ENCODE results near the gene FIGNL1. TPM values are rescaled to one million over a fixed set of nuclear protein-coding genes. Genes with fewer than 3 reads are reported as not detected.

FIGNL1 gene
- total RNA-seq, 1 experiment from 2014 or later, result 27.8 TPM

DNA sequence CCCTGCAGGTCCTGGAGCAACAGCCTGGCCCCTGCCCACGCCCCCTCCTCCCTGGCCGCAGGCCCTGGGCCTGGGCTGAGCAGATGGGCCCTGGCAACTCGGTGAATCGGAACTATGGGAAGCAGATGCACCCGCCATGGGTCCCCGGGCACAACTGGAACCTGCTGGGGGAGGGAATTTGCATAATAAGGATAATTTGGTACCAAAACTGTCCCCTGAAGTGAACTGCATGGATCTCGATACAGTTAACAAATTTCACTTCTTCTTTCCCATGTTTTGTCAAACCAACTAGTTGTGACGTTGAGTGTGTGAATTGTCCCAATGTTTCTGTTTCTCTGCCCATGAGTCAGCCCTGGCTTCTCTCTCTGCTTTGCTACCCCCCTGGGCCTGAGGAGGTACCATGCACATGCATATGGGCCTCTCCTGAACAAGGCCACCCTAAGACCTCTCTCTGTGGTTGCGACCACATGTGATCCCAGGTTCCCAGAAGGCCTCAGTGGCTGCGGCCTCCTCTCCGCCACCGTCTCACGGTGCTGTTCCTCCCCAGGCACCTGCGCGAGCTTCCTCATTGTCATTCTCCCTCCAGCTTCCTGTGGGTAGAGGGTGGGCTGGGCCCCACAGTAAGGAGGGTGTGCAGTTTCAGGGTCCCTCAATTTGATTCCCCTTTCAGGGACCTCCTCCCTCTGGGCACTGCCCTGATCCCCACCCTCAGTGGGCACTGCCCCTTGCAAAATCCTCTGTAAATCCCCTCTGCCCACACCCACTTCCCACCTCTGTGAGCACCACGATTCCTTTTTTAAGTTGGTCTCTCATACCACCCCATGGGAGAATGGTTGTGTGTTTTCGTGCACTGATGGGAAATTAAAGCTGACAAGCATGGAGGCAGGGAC lies 40.0 kb downstream of the FIGNL1 start:
- Histone ChIP-seq H3K9me2 (replicated peaks; ENCODE audit: insufficient read depth, low read length) (no peaks in the 10 kb centered on the region), H3K27ac (ENCODE audit: low read length) (0 out of 2 replicates have a peak overlapping the region, but pooled peaks have one; percentile 37), H3K4me1 (ENCODE audit: low read length) (peaks cover 60% of the 10 kb centered on the region), H3K36me3 (ENCODE audit: insufficient read depth, low read length) (no peaks in the 10 kb centered on the region; the same call in 1 of the 2 replicates), H3K9me3 (ENCODE audit: low read length) (no peaks in the 10 kb centered on the region), H3K27me3 (ENCODE audit: low read length) (no peaks in the 10 kb centered on the region), H3K9ac (ENCODE audit: low read length) (peak overlapping the region; percentile 46), H3K4me2 (ENCODE audit: low read depth, low read length, poor library complexity, severe bottlenecking) (peak overlapping the region; percentile 47), H4K20me1 (ENCODE audit: insufficient read depth, low read depth, low read length) (no peaks in the 10 kb centered on the region), H2AFZ (ENCODE audit: low read length) (no peak overlapping the region), H3K4me3 (ENCODE audit: low read length) (peak overlapping the region; percentile 25; the same call in 1 of the 2 replicates), H3K79me2 (ENCODE audit: low read length) (no peaks in the 10 kb centered on the region)
- peak; percentile 65 for DNase-seq

DNA sequence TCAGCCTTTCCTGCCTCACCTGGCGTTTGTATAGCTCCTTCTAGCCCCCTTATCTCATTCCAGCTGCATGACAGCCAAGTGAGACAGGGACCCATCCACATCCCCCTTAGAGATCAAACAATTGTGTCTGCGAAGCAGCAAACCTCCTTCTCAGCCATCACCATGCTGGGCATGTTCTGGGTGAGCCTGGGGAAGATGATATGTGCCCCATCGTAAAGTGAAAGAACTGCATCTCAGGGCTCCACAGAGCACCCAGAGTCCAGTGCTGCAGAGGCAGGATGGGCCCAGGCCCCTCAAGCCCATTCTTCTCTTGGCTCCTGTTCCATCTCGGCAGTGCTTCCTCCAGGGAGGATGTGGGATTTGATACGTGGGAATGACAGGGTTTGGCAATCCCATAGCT lies 43.2 kb downstream of the FIGNL1 start:
- Histone ChIP-seq H3K4me1 (ENCODE audit: low read length) (peaks cover 49% of the 10 kb centered on the region), H3K9me2 (replicated peaks; ENCODE audit: insufficient read depth, low read length) (no peaks in the 10 kb centered on the region), H3K27me3 (ENCODE audit: low read length) (no peaks in the 10 kb centered on the region), H3K36me3 (ENCODE audit: insufficient read depth, low read length) (peaks cover 18% of the 10 kb centered on the region), H3K9ac (ENCODE audit: low read length) (no peak overlapping the region), H2AFZ (ENCODE audit: low read length) (no peak overlapping the region), H3K9me3 (ENCODE audit: low read length) (no peaks in the 10 kb centered on the region), H3K27ac (ENCODE audit: low read length) (no peak overlapping the region), H3K4me3 (ENCODE audit: low read length) (no peak overlapping the region), H3K4me2 (ENCODE audit: low read depth, low read length, poor library complexity, severe bottlenecking) (no peak overlapping the region), H4K20me1 (ENCODE audit: insufficient read depth, low read depth, low read length) (no peaks in the 10 kb centered on the region), H3K79me2 (ENCODE audit: low read length) (no peaks in the 10 kb centered on the region)
- no peak for DNase-seq

DNA sequence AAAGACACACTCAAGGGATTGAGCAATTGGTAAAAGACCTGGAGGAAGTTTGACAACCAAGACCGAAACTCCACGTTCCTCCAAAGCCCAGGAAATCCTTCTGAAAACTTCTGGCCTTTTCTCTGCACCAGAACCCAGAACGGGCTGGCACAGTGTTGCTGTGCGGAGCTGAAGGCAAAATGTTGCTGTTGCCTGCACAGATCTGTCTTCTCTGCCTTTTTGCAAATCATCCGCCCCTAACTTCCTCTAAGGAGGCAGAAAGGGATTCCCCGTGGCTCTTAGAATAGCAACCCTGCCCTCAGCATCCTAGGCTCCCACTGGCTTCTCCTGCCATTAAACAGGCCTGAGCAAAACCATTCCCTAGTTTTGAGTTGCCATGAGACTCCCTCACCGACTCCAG lies 44.9 kb downstream of the FIGNL1 start:
- no peaks in the 10 kb centered on the region for H4K20me1 ChIP-seq (ENCODE audit: insufficient read depth, low read depth, low read length)
- DNase-seq, result no peak
- H3K9me2 ChIP-seq (replicated peaks; ENCODE audit: insufficient read depth, low read length), result no peaks in the 10 kb centered on the region
- H3K27me3 ChIP-seq (ENCODE audit: low read length), result no peaks in the 10 kb centered on the region
- H3K79me2 ChIP-seq (ENCODE audit: low read length), result no peaks in the 10 kb centered on the region
- no peaks in the 10 kb centered on the region for H3K9me3 ChIP-seq (ENCODE audit: low read length)
- H2AFZ ChIP-seq (ENCODE audit: low read length), result no peak overlapping the region
- no peak overlapping the region for H3K27ac ChIP-seq (ENCODE audit: low read length)
- no peak overlapping the region for H3K9ac ChIP-seq (ENCODE audit: low read length)
- no peak overlapping the region for H3K4me3 ChIP-seq (ENCODE audit: low read length)
- no peak overlapping the region for H3K4me2 ChIP-seq (ENCODE audit: low read depth, low read length, poor library complexity, severe bottlenecking)
- H3K36me3 ChIP-seq (ENCODE audit: insufficient read depth, low read length), result peaks cover 18% of the 10 kb centered on the region
- H3K4me1 ChIP-seq (ENCODE audit: low read length), result peaks cover 31% of the 10 kb centered on the region

DNA sequence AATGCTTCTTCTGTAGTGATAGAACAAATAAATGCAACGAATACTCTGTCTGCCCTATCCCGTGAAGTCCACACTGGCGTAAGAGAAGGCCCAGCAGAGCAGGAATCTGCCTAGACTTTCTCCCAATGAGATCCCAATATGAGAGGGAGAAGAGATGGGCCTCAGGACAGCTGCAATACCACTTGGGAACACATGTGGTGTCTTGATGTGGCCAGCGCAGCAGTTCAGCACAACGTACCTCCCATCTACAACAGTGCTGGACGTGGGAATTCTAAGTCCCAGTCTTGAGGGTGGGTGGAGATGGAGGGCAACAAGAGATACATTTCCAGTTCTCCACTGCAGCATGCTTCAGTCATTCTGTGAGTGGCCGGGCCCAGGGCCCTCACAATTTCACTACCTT lies 45.8 kb downstream of the FIGNL1 start:
- Histone ChIP-seq H3K4me3 (ENCODE audit: low read length) (no peak overlapping the region), H3K36me3 (ENCODE audit: insufficient read depth, low read length) (peaks cover 18% of the 10 kb centered on the region), H3K4me1 (ENCODE audit: low read length) (peaks cover 23% of the 10 kb centered on the region), H3K4me2 (ENCODE audit: low read depth, low read length, poor library complexity, severe bottlenecking) (no peak overlapping the region), H3K27ac (ENCODE audit: low read length) (no peak overlapping the region), H3K9ac (ENCODE audit: low read length) (no peak overlapping the region), H2AFZ (ENCODE audit: low read length) (no peak overlapping the region), H3K9me3 (ENCODE audit: low read length) (no peaks in the 10 kb centered on the region), H3K79me2 (ENCODE audit: low read length) (no peaks in the 10 kb centered on the region), H3K27me3 (ENCODE audit: low read length) (no peaks in the 10 kb centered on the region), H4K20me1 (ENCODE audit: insufficient read depth, low read depth, low read length) (no peaks in the 10 kb centered on the region), H3K9me2 (replicated peaks; ENCODE audit: insufficient read depth, low read length) (no peaks in the 10 kb centered on the region)
- no peak for DNase-seq

DNA sequence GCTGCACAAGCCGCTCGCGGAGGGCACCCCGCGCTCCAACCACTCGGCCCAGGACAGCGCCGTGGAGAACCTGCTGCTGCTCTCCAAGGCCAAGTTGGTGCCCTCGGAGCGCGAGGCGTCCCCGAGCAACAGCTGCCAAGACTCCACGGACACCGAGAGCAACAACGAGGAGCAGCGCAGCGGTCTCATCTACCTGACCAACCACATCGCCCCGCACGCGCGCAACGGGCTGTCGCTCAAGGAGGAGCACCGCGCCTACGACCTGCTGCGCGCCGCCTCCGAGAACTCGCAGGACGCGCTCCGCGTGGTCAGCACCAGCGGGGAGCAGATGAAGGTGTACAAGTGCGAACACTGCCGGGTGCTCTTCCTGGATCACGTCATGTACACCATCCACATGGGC lies 50.0 kb downstream of the FIGNL1 start:
- H3K27ac ChIP-seq (ENCODE audit: low read length), result no peak overlapping the region
- no peak overlapping the region for H3K4me3 ChIP-seq (ENCODE audit: low read length)

DNA sequence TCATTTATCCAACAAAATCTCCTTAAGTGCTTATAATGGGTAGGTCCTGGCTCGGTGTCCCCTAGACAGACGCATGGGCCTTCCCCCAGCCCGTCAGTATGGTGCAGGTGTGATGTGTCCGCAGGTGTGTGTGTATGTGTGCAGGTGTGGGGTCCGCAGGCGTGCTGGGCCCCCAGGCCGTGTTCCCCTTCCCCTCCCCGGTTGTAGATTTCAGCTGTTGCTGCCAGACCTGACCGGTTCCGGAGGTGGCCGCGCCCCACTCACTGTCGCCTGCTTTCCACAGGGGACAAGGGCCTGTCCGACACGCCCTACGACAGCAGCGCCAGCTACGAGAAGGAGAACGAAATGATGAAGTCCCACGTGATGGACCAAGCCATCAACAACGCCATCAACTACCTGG lies 50.5 kb downstream of the FIGNL1 start:
- Histone ChIP-seq H3K27ac (ENCODE audit: low read length) (no peak overlapping the region), H3K9me3 (ENCODE audit: low read length) (no peaks in the 10 kb centered on the region), H4K20me1 (ENCODE audit: insufficient read depth, low read depth, low read length) (0 out of 2 replicates have a peak, but pooled peaks cover 9% of the 10 kb centered on the region), H3K36me3 (ENCODE audit: insufficient read depth, low read length) (peaks cover 43% of the 10 kb centered on the region; the same call in 1 of the 2 replicates), H3K4me1 (ENCODE audit: low read length) (peaks cover 15% of the 10 kb centered on the region), H3K79me2 (ENCODE audit: low read length) (peaks cover 15% of the 10 kb centered on the region; the same call in 1 of the 2 replicates), H3K4me2 (ENCODE audit: low read depth, low read length, poor library complexity, severe bottlenecking) (no peak overlapping the region), H3K9me2 (replicated peaks; ENCODE audit: insufficient read depth, low read length) (no peaks in the 10 kb centered on the region), H3K27me3 (ENCODE audit: low read length) (no peaks in the 10 kb centered on the region), H3K4me3 (ENCODE audit: low read length) (no peak overlapping the region), H3K9ac (ENCODE audit: low read length) (no peak overlapping the region), H2AFZ (ENCODE audit: low read length) (no peak overlapping the region)
- no peak for DNase-seq

More for the DNA sequence above, 50.0 kb downstream of the FIGNL1 start:
- H3K9me2 ChIP-seq (replicated peaks; ENCODE audit: insufficient read depth, low read length), result no peaks in the 10 kb centered on the region
- H2AFZ ChIP-seq (ENCODE audit: low read length), result no peak overlapping the region
- H3K4me1 ChIP-seq (ENCODE audit: low read length), result peaks cover 10% of the 10 kb centered on the region
- no peaks in the 10 kb centered on the region for H3K27me3 ChIP-seq (ENCODE audit: low read length)
- peaks cover 42% of the 10 kb centered on the region for H3K36me3 ChIP-seq (ENCODE audit: insufficient read depth, low read length)
- H3K9me3 ChIP-seq (ENCODE audit: low read length), result no peaks in the 10 kb centered on the region
- H3K4me2 ChIP-seq (ENCODE audit: low read depth, low read length, poor library complexity, severe bottlenecking), result no peak overlapping the region
- peaks cover 15% of the 10 kb centered on the region; the same call in 1 of the 2 replicates for H3K79me2 ChIP-seq (ENCODE audit: low read length)
- no peak overlapping the region for H3K9ac ChIP-seq (ENCODE audit: low read length)
- H4K20me1 ChIP-seq (ENCODE audit: insufficient read depth, low read depth, low read length), result 0 out of 2 replicates have a peak, but pooled peaks cover 9% of the 10 kb centered on the region
- no peak for DNase-seq

DNA sequence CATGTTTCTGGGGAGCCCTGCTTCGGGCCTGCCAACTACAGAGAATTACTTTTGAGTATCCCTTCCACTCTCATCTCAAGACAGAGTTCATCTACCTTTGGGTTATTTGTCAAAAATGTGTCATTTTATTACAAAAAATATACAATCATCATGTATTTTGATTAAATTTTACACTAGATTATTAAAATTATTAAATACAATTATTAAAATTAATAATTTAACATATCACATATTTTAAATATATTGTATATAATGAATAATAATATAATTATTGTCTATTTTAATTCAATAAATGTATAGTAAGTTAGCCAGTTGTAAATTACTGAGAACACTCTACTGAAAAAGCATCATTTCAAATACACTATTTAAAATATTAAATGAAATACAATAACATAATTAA lies 50.9 kb downstream of the FIGNL1 start:
- H4K20me1 ChIP-seq (ENCODE audit: insufficient read depth, low read depth, low read length), result 0 out of 2 replicates have a peak, but pooled peaks cover 9% of the 10 kb centered on the region
- peaks cover 45% of the 10 kb centered on the region; the same call in 1 of the 2 replicates for H3K36me3 ChIP-seq (ENCODE audit: insufficient read depth, low read length)
- peaks cover 19% of the 10 kb centered on the region for H3K4me1 ChIP-seq (ENCODE audit: low read length)
- H3K4me2 ChIP-seq (ENCODE audit: low read depth, low read length, poor library complexity, severe bottlenecking), result no peak overlapping the region
- H3K9me3 ChIP-seq (ENCODE audit: low read length), result no peaks in the 10 kb centered on the region
- no peak for DNase-seq
- no peak overlapping the region for H2AFZ ChIP-seq (ENCODE audit: low read length)
- no peaks in the 10 kb centered on the region for H3K9me2 ChIP-seq (replicated peaks; ENCODE audit: insufficient read depth, low read length)
- H3K27me3 ChIP-seq (ENCODE audit: low read length), result no peaks in the 10 kb centered on the region
- no peak overlapping the region for H3K4me3 ChIP-seq (ENCODE audit: low read length)
- no peak overlapping the region for H3K27ac ChIP-seq (ENCODE audit: low read length)
- H3K79me2 ChIP-seq (ENCODE audit: low read length), result peaks cover 17% of the 10 kb centered on the region; the same call in 1 of the 2 replicates
- H3K9ac ChIP-seq (ENCODE audit: low read length), result no peak overlapping the region

DNA sequence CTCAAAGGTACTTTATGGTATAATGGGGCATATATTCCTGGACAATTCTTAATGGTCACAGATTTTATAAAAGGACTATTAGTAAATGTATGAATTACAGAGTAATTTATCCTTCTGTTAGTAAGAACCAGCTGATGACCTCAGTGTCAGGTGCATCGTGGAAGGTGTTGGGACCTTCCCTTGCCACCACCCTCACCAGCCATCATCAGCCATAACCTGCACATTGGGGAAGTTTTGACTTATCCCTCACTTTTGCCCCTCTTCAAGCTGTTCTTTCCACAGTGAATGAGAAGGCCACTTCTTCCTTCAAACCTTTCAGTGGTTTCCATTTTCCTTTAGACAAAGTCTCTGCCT lies 52.2 kb downstream of the FIGNL1 start:
- H2AFZ ChIP-seq (ENCODE audit: low read length), result no peak overlapping the region
- H3K9ac ChIP-seq (ENCODE audit: low read length), result no peak overlapping the region
- DNase-seq, result no peak
- no peak overlapping the region for H3K4me2 ChIP-seq (ENCODE audit: low read depth, low read length, poor library complexity, severe bottlenecking)
- peaks cover 39% of the 10 kb centered on the region; the same call in 1 of the 2 replicates for H3K36me3 ChIP-seq (ENCODE audit: insufficient read depth, low read length)
- H3K4me3 ChIP-seq (ENCODE audit: low read length), result no peak overlapping the region
- H3K27ac ChIP-seq (ENCODE audit: low read length), result no peak overlapping the region
- peaks cover 30% of the 10 kb centered on the region for H3K4me1 ChIP-seq (ENCODE audit: low read length)
- no peaks in the 10 kb centered on the region for H3K9me3 ChIP-seq (ENCODE audit: low read length)
- H4K20me1 ChIP-seq (ENCODE audit: insufficient read depth, low read depth, low read length), result 0 out of 2 replicates have a peak, but pooled peaks cover 9% of the 10 kb centered on the region
- H3K9me2 ChIP-seq (replicated peaks; ENCODE audit: insufficient read depth, low read length), result no peaks in the 10 kb centered on the region
- H3K79me2 ChIP-seq (ENCODE audit: low read length), result peaks cover 18% of the 10 kb centered on the region; the same call in 1 of the 2 replicates
- H3K27me3 ChIP-seq (ENCODE audit: low read length), result no peaks in the 10 kb centered on the region
